ENCODE results near the gene MYBPH. TPM values are rescaled to one million over a fixed set of nuclear protein-coding genes. Genes with fewer than 3 reads are reported as not detected.

The MYBPH gene
- total RNA-seq, 1 experiment from 2014 or later = 25.9 TPM

GRCh38 chr1:203197625-203198024 is 22.0 kb upstream of the MYBPH start:
- Mint-ChIP-seq H3K27me3 (ENCODE audit: insufficient read depth, unreplicated experiment) (no peaks in the 10 kb centered on the region), H3K9me3 (ENCODE audit: unreplicated experiment) (peaks cover 23% of the 10 kb centered on the region), H3K4me1 (ENCODE audit: low read depth, unreplicated experiment) (peaks cover 39% of the 10 kb centered on the region), H3K27ac (ENCODE audit: unreplicated experiment) (peak overlapping the region; percentile 82), H3K36me3 (ENCODE audit: insufficient read depth, unreplicated experiment) (peaks cover 9% of the 10 kb centered on the region), H3K4me3 (ENCODE audit: unreplicated experiment) (no peak overlapping the region)
- no peaks in the 10 kb centered on the region for H3K36me3 ChIP-seq (ENCODE audit: control insufficient read depth, insufficient read depth, low read length)
- no peak for TF ChIP-seq CTCF (IDR thresholded peaks at IDR 0.05; ENCODE audit: insufficient read depth in 1 of 2, low read depth in 1 of 2, low read length in 1 of 2, severe bottlenecking in 1 of 2, unreplicated experiment in 1 of 2)
- H3K4me3 ChIP-seq (ENCODE audit: low read depth, low read length) = no peak overlapping the region
- ChIA-PET CTCF (no interaction called here), POLR2A (no interaction called here)
- H3K4me1 ChIP-seq = peaks cover 49% of the 10 kb centered on the region
- peaks cover 6% of the 10 kb centered on the region; the same call in 1 of the 2 replicates for H3K9me3 ChIP-seq
- BruUV-seq (replicated peaks) = no TSS peak
- intact Hi-C loops (cut with micrococcal nuclease; ENCODE audit: unreplicated experiment) = no loop called here
- no peak for DNase-seq
- no peaks in the 10 kb centered on the region for H3K27me3 ChIP-seq (replicated peaks; ENCODE audit: control insufficient read depth, insufficient read depth, low read length)

- POLR2A ChIA-PET = no interaction called here
- no peaks in the 10 kb centered on the region for H3K27me3 ChIP-seq (replicated peaks; ENCODE audit: control insufficient read depth, insufficient read depth, low read length)
- peaks cover 6% of the 10 kb centered on the region; the same call in 1 of the 2 replicates for H3K9me3 ChIP-seq
- intact Hi-C loops (cut with micrococcal nuclease; ENCODE audit: unreplicated experiment) = no loop called here
- TF ChIP-seq CTCF (IDR thresholded peaks at IDR 0.05; ENCODE audit: insufficient read depth in 1 of 2, low read depth in 1 of 2, low read length in 1 of 2, severe bottlenecking in 1 of 2, unreplicated experiment in 1 of 2) = no peak
- Mint-ChIP-seq H3K36me3 (ENCODE audit: insufficient read depth, unreplicated experiment) (peaks cover 13% of the 10 kb centered on the region), H3K27ac (ENCODE audit: unreplicated experiment) (peak overlapping the region; percentile 82), H3K4me3 (ENCODE audit: unreplicated experiment) (no peak overlapping the region), H3K4me1 (ENCODE audit: low read depth, unreplicated experiment) (peaks cover 48% of the 10 kb centered on the region), H3K9me3 (ENCODE audit: unreplicated experiment) (peaks cover 21% of the 10 kb centered on the region), H3K27me3 (ENCODE audit: insufficient read depth, unreplicated experiment) (no peaks in the 10 kb centered on the region)
- BruUV-seq (replicated peaks) = no TSS peak
- DNase-seq = no peak
- H3K4me3 ChIP-seq (ENCODE audit: low read depth, low read length) = no peak overlapping the region
- H3K4me1 ChIP-seq = peaks cover 51% of the 10 kb centered on the region
- no peaks in the 10 kb centered on the region for H3K36me3 ChIP-seq (ENCODE audit: control insufficient read depth, insufficient read depth, low read length)
- CTCF ChIA-PET = no interaction called here
Observed at GRCh38 chr1:203196371-203196770, 20.7 kb upstream of the MYBPH start.

- Histone ChIP-seq H3K27me3 (replicated peaks; ENCODE audit: control insufficient read depth, insufficient read depth, low read length) (no peaks in the 10 kb centered on the region), H3K4me1 (peaks cover 70% of the 10 kb centered on the region), H3K36me3 (ENCODE audit: control insufficient read depth, insufficient read depth, low read length) (no peaks in the 10 kb centered on the region), H3K9me3 (peaks cover 5% of the 10 kb centered on the region; the same call in 1 of the 2 replicates), H3K4me3 (ENCODE audit: low read depth, low read length) (no peak overlapping the region)
- intact Hi-C loops (cut with micrococcal nuclease; ENCODE audit: unreplicated experiment) = no loop called here
- CTCF ChIA-PET = no interaction called here
- Mint-ChIP-seq H3K27ac (ENCODE audit: unreplicated experiment) (no peak overlapping the region), H3K4me3 (ENCODE audit: unreplicated experiment) (no peak overlapping the region), H3K4me1 (ENCODE audit: low read depth, unreplicated experiment) (peaks cover 61% of the 10 kb centered on the region), H3K9me3 (ENCODE audit: unreplicated experiment) (peaks cover 10% of the 10 kb centered on the region), H3K27me3 (ENCODE audit: insufficient read depth, unreplicated experiment) (no peaks in the 10 kb centered on the region), H3K36me3 (ENCODE audit: insufficient read depth, unreplicated experiment) (peaks cover 26% of the 10 kb centered on the region)
- no peak for TF ChIP-seq CTCF (IDR thresholded peaks at IDR 0.05; ENCODE audit: insufficient read depth in 1 of 2, low read depth in 1 of 2, low read length in 1 of 2, severe bottlenecking in 1 of 2, unreplicated experiment in 1 of 2)
- DNase-seq = no peak
- BruUV-seq (replicated peaks) = no TSS peak
- POLR2A ChIA-PET = no interaction called here
Observed at GRCh38 chr1:203190949-203191348, 15.3 kb upstream of the MYBPH start.

Measured in Caco-2 (cell line).